ENCODE data around the gene RASAL2.

Gene RASAL2

GRCh38 chr1:178093951-178094738 is at the start of gene RASAL2:
Gene RASAL2, plus strand, starts transcription at chr1:178094104. Its CDS starts 389 bp downstream, at chr1:178094493.
- no peak for DNase-seq

GRCh38 chr1:178046591-178047270 is 47.2 kb upstream of the RASAL2 start:
- no peak for DNase-seq

- DNase-seq, result no peak
These were observed 46.4 kb upstream of the RASAL2 start for GRCh38 chr1:178047403-178048093.

- DNase-seq, result no peak
These were observed 45.5 kb upstream of the RASAL2 start for GRCh38 chr1:178048426-178048825.

GRCh38 chr1:178048883-178049282 is 45.0 kb upstream of the RASAL2 start:
- no peak for DNase-seq

- DNase-seq, result no peak
These were observed 43.8 kb upstream of the RASAL2 start for GRCh38 chr1:178050084-178050483.

GRCh38 chr1:178051071-178051470 is 42.8 kb upstream of the RASAL2 start:
- DNase-seq, result no peak

GRCh38 chr1:178052650-178053461 is 41.0 kb upstream of the RASAL2 start:
- DNase-seq, result no peak

- DNase-seq, result no peak
These were observed 38.8 kb upstream of the RASAL2 start for GRCh38 chr1:178055093-178055492.

- DNase-seq, result no peak
These were observed 38.0 kb upstream of the RASAL2 start for GRCh38 chr1:178055779-178056471.

GRCh38 chr1:178057141-178057765 is 36.7 kb upstream of the RASAL2 start:
- no peak for DNase-seq

- DNase-seq, result no peak
These were observed 35.9 kb upstream of the RASAL2 start for GRCh38 chr1:178057912-178058534.

GRCh38 chr1:178060789-178061556 is 32.9 kb upstream of the RASAL2 start:
- no peak for DNase-seq

GRCh38 chr1:178061620-178062019 is 32.3 kb upstream of the RASAL2 start:
- DNase-seq, result no peak

GRCh38 chr1:178064191-178064821 is 29.6 kb upstream of the RASAL2 start:
- DNase-seq, result no peak

GRCh38 chr1:178065250-178065649 is 28.7 kb upstream of the RASAL2 start:
- DNase-seq, result no peak

- no peak for DNase-seq
These were observed 27.5 kb upstream of the RASAL2 start for GRCh38 chr1:178066296-178066907.

- no peak for DNase-seq
These were observed 26.8 kb upstream of the RASAL2 start for GRCh38 chr1:178066908-178067614.

GRCh38 chr1:178071811-178072210 is 22.1 kb upstream of the RASAL2 start:
- no peak for DNase-seq

Data from amniotic stem cell (primary cell).